GM12864 (cell line): Measurements from ENCODE around the gene ADAMTS7.

ENCODE experiments used
- DNase-seq: peaks from one replicate; pipeline ENCODE4 v3.0.0-alpha.2; 2011; ENCODE audit warnings: low read depth
- H3K4me3 ChIP-seq: 2 replicates; pipeline ENCODE4 v1.5.1; 2011; ENCODE audit warnings: mild to moderate bottlenecking, low read depth, low read length, control low read depth
- TF ChIP-seq, protein P1 (sequence below): IDR thresholded peaks from 2 replicates; pipeline ENCODE4 v1.5.1; 2011; ENCODE audit warnings: low read depth, mild to moderate bottlenecking, moderate library complexity, low read length, control low read depth, inconsistent platforms; ENCODE audit errors: missing control alignments

ADAMTS7 gene, protein sequence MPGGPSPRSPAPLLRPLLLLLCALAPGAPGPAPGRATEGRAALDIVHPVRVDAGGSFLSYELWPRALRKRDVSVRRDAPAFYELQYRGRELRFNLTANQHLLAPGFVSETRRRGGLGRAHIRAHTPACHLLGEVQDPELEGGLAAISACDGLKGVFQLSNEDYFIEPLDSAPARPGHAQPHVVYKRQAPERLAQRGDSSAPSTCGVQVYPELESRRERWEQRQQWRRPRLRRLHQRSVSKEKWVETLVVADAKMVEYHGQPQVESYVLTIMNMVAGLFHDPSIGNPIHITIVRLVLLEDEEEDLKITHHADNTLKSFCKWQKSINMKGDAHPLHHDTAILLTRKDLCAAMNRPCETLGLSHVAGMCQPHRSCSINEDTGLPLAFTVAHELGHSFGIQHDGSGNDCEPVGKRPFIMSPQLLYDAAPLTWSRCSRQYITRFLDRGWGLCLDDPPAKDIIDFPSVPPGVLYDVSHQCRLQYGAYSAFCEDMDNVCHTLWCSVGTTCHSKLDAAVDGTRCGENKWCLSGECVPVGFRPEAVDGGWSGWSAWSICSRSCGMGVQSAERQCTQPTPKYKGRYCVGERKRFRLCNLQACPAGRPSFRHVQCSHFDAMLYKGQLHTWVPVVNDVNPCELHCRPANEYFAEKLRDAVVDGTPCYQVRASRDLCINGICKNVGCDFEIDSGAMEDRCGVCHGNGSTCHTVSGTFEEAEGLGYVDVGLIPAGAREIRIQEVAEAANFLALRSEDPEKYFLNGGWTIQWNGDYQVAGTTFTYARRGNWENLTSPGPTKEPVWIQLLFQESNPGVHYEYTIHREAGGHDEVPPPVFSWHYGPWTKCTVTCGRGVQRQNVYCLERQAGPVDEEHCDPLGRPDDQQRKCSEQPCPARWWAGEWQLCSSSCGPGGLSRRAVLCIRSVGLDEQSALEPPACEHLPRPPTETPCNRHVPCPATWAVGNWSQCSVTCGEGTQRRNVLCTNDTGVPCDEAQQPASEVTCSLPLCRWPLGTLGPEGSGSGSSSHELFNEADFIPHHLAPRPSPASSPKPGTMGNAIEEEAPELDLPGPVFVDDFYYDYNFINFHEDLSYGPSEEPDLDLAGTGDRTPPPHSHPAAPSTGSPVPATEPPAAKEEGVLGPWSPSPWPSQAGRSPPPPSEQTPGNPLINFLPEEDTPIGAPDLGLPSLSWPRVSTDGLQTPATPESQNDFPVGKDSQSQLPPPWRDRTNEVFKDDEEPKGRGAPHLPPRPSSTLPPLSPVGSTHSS (N-terminal part only)

DNA sequence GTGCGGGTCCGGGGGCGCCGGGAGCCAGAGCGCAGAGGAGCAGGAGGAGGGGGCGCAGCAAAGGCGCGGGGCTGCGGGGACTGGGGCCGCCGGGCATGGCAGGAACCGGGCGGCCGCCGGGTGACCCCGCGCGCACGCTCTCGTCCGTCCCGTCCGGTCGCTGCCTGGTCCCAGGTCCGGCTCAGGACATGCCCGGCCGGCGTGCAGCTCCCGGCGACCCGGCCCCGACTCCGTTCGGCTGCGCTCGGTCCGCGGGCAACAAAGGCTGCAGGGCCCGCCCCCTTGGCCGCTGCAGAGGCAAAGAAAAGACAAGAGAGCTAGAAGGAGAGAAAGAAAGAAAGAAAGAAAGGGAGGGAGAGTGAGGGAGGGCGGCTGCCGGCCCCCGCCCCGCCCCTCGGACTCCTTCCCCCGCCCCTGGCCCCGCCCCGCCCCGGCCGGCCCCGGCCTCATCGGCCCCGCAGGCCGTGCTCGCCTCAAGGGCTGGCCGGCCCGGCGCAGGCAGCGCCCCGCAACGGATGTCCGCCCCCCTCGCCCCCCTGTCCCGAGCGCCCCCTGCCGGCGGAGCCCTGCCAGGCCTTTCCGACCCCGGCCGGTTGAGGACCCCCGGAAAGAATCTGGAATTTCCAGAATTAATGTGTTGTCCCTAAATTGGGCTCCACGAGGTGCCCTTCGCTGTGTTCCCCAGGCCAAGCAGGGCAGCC, at the start of gene ADAMTS7:
Gene ADAMTS7 (minus strand): TSS at position 341 of the 701 bp plus-strand sequence. CDS start 244 bp downstream, at position 97.
- DNase-seq: no peak
- TF ChIP-seq, protein P1, sequence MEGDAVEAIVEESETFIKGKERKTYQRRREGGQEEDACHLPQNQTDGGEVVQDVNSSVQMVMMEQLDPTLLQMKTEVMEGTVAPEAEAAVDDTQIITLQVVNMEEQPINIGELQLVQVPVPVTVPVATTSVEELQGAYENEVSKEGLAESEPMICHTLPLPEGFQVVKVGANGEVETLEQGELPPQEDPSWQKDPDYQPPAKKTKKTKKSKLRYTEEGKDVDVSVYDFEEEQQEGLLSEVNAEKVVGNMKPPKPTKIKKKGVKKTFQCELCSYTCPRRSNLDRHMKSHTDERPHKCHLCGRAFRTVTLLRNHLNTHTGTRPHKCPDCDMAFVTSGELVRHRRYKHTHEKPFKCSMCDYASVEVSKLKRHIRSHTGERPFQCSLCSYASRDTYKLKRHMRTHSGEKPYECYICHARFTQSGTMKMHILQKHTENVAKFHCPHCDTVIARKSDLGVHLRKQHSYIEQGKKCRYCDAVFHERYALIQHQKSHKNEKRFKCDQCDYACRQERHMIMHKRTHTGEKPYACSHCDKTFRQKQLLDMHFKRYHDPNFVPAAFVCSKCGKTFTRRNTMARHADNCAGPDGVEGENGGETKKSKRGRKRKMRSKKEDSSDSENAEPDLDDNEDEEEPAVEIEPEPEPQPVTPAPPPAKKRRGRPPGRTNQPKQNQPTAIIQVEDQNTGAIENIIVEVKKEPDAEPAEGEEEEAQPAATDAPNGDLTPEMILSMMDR: peak; percentile 66
- H3K4me3 ChIP-seq: peak within 1 kb of the TSS; percentile 53

DNA sequence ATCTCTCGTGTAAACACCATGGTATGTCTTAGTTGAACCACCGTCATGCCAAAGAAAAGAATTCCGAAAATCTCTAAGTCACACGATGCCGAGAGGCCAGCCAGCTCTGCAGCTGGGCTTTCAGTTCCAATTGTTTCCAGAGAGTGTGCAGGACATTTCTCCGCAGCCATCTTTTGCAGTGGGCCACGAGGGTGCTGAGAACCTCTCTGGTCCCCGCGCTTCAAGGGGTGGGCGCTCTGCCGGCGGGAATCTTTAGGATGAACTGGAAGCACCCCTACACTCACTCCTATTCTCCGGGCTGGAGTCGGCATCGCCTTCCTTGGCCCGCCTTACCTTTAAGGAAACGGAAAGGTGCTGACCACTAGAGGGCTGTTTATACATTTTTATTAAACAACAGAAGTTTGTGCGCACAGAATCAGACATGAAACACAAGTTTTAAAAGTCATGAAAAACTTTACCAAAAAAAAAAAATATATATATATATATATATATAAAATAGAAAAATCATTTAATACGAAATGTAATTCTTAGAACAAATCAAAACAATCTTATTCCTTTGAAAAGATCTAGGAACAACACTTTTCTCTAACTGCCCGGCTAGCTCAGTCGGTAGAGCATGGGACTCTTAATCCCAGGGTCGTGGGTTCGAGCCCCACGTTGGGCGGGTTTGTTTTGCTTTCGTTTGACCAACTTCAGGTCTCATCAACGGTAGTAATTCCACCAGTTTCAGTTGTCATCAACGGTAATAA, 48.9 kb upstream of the ADAMTS7 start:
- H3K4me3 ChIP-seq: peak overlapping the region; percentile 63
- DNase-seq: peak; percentile 67
- TF ChIP-seq, protein P1: peak; percentile 57

DNA sequence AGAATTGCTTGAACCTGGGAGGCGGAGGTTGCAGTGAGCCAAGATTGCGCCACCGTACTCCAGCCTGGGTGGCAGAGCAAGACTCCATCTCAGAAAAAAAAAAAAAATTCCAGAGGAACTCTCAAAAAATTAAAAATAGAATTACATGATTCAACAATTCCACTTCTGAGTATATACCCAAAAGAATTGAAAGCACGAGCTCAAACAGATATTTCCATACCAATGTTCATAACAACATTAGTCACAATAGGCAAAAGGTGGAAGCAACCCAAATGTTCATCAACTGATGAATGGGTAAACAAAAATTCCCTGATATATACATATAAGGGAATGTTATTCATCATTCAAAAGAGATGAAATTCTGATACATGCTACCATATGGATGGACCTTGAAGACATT, 44.5 kb upstream of the ADAMTS7 start:
- H3K4me3 ChIP-seq: no peak overlapping the region
- no peak for DNase-seq
- TF ChIP-seq, protein P1: no peak

DNA sequence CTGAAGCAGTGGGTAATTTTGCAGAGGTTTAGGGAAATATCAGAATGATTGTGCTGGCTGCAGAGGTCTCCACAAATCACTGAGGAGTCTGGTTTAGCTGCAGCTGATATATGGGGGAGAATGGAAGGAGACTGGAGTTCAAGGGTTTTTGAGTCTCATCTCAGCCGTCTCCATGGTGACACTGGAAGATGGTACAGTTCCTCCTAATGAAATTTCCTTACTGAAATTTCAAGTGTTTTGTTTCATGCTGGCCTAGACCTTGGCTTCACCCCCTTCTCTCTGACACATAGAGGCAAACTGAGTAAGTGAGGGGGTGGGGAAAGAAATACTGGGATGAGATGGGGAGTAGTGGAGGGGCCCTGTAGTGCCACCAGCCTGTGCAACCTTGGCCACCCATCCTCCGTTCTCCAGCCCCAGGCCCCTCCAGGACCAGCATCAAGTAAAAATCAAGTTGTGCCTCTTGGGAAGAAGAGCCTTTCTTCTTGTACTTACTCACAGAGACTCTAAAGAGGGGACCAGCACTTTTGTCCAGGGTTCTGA, 43.6 kb upstream of the ADAMTS7 start:
- no peak overlapping the region for H3K4me3 ChIP-seq
- TF ChIP-seq, protein P1: no peak
- DNase-seq: no peak

DNA sequence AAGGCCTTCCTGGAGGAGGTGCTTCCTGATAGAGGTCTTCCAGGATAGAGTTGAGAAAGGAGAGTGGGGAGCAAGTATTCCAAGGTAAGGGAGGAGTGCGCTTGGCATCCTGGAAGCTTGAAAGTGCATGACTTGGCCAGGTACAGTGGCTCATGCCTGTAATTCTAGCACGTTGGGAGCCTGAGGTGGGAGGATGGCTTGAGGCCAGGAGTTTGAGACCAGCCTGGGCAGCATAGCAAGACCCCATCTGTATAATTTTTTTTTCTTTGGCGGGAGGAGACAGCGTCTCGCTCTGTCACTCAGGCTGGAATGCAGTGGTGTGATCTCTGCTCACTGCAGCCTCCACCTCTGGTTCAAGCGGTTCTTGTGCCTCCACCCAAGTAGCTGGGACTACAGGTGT, 42.2 kb upstream of the ADAMTS7 start:
- DNase-seq: no peak
- TF ChIP-seq, protein P1: no peak

More for the DNA sequence above, 42.2 kb upstream of the ADAMTS7 start:
- no peak overlapping the region for H3K4me3 ChIP-seq
